ENCODE data around the gene APOBEC4.

The APOBEC4 gene

DNA sequence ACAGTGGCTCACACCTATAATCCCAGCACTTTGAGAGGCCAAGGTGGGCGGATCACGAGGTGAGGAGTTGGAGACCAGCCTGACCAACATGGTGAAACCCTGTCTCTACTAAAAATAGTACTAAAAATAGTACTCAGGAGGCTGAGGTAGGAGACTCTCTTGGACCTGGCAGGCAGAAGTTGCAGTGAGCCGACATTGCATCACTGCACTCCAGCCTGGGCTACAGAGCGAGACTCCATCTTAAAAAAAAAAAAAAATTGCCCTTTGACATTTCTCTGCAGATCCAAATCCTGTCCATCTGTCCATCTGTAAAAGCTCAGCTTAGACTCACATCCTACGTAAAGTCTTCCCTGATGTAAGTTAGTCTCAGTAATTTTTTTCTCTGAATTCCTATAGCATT is 56.6 kb downstream of the APOBEC4 start:
- no peaks in the 10 kb centered on the region for H3K36me3 ChIP-seq
- H3K4me3 ChIP-seq (ENCODE audit: low read depth, low read length), result no peak overlapping the region
- no peaks in the 10 kb centered on the region for H3K4me1 ChIP-seq
- no peaks in the 10 kb centered on the region for H3K9me3 ChIP-seq
- no peaks in the 10 kb centered on the region for H3K27me3 ChIP-seq
- TF ChIP-seq, protein P1, sequence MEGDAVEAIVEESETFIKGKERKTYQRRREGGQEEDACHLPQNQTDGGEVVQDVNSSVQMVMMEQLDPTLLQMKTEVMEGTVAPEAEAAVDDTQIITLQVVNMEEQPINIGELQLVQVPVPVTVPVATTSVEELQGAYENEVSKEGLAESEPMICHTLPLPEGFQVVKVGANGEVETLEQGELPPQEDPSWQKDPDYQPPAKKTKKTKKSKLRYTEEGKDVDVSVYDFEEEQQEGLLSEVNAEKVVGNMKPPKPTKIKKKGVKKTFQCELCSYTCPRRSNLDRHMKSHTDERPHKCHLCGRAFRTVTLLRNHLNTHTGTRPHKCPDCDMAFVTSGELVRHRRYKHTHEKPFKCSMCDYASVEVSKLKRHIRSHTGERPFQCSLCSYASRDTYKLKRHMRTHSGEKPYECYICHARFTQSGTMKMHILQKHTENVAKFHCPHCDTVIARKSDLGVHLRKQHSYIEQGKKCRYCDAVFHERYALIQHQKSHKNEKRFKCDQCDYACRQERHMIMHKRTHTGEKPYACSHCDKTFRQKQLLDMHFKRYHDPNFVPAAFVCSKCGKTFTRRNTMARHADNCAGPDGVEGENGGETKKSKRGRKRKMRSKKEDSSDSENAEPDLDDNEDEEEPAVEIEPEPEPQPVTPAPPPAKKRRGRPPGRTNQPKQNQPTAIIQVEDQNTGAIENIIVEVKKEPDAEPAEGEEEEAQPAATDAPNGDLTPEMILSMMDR (IDR thresholded peaks at IDR 0.05; ENCODE audit: low read depth, low read length), result no peak
- DNase-seq, result no peak

Data from BE2C (cell line).